Measurements from ENCODE around the gene PARD6B.
A peak's percentile ranks its signal among the peaks of the same experiment; 100 is the strongest.

The PARD6B gene

DNA sequence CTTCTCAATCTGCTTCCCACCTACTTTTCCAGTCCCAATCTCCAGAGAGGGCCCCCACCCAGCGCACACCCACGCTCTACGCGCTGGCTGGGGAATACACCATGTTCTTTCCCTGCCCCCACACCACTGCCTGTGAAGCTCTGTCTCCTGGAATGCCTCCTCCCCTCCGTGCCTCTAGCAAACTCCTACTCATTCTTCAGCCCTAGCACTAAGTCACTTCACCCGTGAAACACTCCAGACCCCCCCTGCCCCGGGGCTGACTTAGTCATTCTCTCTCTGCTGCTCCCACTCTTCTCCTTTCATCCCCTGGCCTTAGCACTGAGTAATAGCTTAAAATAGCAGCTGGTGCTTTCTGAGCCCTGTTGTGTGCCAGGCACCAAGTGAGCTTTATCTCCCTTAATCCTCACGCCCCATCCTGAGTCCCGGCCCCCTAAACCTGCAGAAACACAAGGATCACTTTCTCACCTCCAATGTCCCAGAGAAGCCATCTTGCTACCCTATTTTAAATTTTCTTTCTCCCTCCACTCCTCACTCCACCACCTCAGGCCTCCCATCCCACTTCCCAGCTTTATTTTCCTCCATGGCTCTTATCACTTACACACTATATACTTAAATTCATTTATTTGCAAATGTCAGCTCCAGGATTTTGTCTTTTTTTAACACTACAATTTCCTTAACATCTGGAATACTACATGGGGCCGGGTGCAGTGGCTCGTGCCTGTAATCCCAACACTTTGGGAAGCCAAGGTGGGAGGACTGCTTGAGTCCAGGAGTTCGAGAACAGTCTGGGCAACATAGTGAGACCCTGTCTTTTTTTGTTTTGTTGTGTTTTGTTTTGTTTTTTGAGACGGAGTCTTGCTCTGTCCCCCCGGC lies 6.3 kb upstream of the PARD6B start:
- ChIA-PET POLR2A (no interaction called here), CTCF (interaction anchor here (1.2 to 2.6 kb wide), 4 partner anchors 24 to 263 kb away, joined by 3 to 11 read pairs (median 4); no protein-coding TSS in a partner anchor)
- TF ChIP-seq, protein P1, sequence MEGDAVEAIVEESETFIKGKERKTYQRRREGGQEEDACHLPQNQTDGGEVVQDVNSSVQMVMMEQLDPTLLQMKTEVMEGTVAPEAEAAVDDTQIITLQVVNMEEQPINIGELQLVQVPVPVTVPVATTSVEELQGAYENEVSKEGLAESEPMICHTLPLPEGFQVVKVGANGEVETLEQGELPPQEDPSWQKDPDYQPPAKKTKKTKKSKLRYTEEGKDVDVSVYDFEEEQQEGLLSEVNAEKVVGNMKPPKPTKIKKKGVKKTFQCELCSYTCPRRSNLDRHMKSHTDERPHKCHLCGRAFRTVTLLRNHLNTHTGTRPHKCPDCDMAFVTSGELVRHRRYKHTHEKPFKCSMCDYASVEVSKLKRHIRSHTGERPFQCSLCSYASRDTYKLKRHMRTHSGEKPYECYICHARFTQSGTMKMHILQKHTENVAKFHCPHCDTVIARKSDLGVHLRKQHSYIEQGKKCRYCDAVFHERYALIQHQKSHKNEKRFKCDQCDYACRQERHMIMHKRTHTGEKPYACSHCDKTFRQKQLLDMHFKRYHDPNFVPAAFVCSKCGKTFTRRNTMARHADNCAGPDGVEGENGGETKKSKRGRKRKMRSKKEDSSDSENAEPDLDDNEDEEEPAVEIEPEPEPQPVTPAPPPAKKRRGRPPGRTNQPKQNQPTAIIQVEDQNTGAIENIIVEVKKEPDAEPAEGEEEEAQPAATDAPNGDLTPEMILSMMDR (IDR thresholded peaks at IDR 0.05; ENCODE audit: control extremely low read depth, extremely low read depth, low read depth, missing control alignments): no peak
- peak; percentile 45 for DNase-seq (ENCODE audit: extremely low spot score)

DNA sequence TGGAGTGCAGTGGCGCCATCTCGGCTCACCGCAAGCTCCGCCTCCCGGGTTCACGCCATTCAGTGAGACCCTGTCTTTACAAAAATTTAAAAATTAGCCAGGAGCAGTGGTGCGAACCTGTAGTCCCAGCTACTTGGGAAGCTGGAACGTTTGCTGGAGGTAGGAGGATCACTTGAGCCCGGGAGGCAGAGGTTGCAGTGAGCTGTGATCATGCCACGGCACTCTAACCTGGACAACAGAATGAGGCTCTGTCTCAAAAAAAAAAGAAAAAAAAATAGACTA lies 5.7 kb upstream of the PARD6B start:
- ChIA-PET POLR2A (no interaction called here), CTCF (interaction anchor here (1.2 to 1.4 kb wide), 3 partner anchors 24 to 262 kb away, joined by 3 to 5 read pairs (median 3); no protein-coding TSS in a partner anchor)
- no peak for DNase-seq (ENCODE audit: extremely low spot score)
- TF ChIP-seq, protein P1 (IDR thresholded peaks at IDR 0.05; ENCODE audit: control extremely low read depth, extremely low read depth, low read depth, missing control alignments): no peak

DNA sequence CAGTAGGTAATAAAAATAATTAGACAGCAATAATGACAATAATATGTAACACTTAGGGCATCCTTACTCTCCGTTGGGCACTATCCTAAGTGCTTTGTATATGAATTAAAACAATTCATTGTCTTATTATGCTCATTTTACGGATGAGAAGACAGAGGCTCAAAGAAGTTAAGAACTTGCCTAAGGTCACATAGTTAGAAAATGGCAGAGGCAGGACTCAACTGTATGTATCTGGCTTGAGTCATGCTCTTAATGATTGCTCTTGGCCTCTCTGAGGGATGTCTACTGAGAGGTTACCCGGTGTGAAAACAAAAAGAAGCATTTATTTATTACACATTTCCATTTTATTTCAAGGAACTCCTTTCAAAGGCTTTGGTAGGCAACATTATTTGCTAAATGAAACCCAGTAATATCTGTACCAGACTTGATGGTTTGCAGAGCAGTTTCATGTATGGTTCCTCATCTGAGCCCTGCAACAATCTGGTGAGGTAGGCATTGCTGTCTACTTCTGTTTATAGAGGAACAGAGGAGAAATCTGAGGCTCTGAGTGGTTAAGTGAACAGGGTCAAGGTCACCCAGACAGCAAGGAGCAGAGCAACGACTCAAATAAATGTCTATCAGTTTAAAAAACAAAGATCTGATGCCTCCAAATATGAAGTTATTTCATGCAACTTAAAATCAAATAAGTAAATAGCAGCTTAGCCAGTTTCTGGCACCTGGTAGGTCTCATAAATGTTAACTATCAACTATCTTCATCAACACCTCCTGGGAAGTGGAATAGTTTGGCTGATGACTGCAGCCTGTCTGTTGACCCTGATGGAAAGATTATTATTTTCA lies 4.2 kb upstream of the PARD6B start:
- DNase-seq (ENCODE audit: extremely low spot score): no peak
- TF ChIP-seq, protein P1 (IDR thresholded peaks at IDR 0.05; ENCODE audit: control extremely low read depth, extremely low read depth, low read depth, missing control alignments): no peak
- ChIA-PET POLR2A (no interaction called here), CTCF (interaction anchor here (1.2 to 3.4 kb wide), 2 partner anchors 22 to 64 kb away, joined by 3 to 19 read pairs; no protein-coding TSS in a partner anchor)

GRCh38 chr20:50727792-50728485 lies 3.4 kb upstream of the PARD6B start:
- CTCF ChIA-PET: interaction anchor here (1.0 to 3.4 kb wide), 3 partner anchors 11 to 63 kb away, joined by 3 to 19 read pairs (median 3); no protein-coding TSS in a partner anchor
- TF ChIP-seq, protein P1 (IDR thresholded peaks at IDR 0.05; ENCODE audit: control extremely low read depth, extremely low read depth, low read depth, missing control alignments): no peak
- POLR2A ChIA-PET: no interaction called here
- DNase-seq (ENCODE audit: extremely low spot score): no peak

- TF ChIP-seq, protein P1 (IDR thresholded peaks at IDR 0.05; ENCODE audit: control extremely low read depth, extremely low read depth, low read depth, missing control alignments): no peak
- no peak for DNase-seq (ENCODE audit: extremely low spot score)
- POLR2A ChIA-PET: no interaction called here
- CTCF ChIA-PET: interaction anchor here (1.0 to 3.4 kb wide), 4 partner anchors 11 to 62 kb away, joined by 3 to 19 read pairs (median 4); no protein-coding TSS in a partner anchor
Measured at GRCh38 chr20:50728486-50728980, 2.8 kb upstream of the PARD6B start.
